OCI-LY7 (cell line): Measurements from ENCODE around the gene GAPDH.

Experiments used
- EZH2phosphoT487 ChIP-seq: fragments of 200-600 bp; sonication (generic); IDR thresholded peaks from 2 replicates; pipeline ENCODE4 v1.6.1; 2018; ENCODE audit warnings: low read depth, borderline replicate concordance, mild to moderate bottlenecking, mixed run types, antibody characterized with exemption, low read length, moderate library complexity, mixed read lengths
- TF ChIP-seq, protein P1 (sequence below): fragments of 200-600 bp; sonication (generic); conservative IDR thresholded peaks from 2 replicates; pipeline ENCODE4 v1.5.1; 2014; ENCODE audit warnings: mild to moderate bottlenecking, antibody characterized with exemption, low read length, moderate library complexity, mixed read lengths

DNA sequence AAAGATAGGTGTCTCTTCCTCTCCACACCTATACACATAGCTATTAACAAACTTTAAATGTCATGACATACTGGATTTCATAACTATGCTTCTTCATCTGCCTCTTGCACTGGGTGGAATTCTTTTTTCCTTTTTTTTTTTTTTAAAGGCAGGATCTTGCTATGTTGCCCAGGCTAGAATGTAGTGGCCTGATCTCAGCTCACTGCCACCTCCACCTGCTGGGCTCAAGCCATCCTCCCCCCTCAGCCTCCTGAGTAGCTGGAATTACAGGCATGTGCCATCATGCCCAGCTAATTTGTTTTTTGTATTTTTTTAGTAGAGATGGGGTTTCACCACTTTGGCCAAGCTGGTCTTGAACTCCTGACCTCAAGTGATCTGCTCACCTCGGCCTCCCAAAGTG is 46.1 kb upstream of the GAPDH start:
- TF ChIP-seq, protein P1, sequence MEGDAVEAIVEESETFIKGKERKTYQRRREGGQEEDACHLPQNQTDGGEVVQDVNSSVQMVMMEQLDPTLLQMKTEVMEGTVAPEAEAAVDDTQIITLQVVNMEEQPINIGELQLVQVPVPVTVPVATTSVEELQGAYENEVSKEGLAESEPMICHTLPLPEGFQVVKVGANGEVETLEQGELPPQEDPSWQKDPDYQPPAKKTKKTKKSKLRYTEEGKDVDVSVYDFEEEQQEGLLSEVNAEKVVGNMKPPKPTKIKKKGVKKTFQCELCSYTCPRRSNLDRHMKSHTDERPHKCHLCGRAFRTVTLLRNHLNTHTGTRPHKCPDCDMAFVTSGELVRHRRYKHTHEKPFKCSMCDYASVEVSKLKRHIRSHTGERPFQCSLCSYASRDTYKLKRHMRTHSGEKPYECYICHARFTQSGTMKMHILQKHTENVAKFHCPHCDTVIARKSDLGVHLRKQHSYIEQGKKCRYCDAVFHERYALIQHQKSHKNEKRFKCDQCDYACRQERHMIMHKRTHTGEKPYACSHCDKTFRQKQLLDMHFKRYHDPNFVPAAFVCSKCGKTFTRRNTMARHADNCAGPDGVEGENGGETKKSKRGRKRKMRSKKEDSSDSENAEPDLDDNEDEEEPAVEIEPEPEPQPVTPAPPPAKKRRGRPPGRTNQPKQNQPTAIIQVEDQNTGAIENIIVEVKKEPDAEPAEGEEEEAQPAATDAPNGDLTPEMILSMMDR: no peak
- no peak for TF ChIP-seq EZH2phosphoT487
